NCI-H1436 (cell line): ENCODE measurements around the gene HSDL1.

Source experiments
- DNase-seq: peaks from one replicate; lab custom pipeline; 2025; lab: John Stamatoyannopoulos, UW

HSDL1 gene

DNA sequence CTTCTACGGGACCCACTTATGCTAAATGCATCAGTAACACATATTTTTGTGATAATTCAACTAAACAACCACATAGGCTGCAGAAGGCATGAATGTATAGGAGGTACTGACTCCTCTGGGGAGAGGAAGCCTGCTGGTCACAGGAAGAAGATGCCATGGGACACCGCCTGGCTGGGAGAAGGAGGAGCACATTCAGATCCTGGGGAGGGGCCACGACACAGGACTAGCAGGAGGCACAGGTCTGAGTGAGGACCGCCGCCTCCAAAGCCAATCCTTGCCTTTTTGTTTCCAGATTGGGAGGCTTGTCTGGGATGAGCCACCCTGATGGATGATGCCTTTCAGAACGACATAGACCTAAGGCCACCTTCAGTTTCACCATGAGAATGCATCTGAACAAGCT, 62.9 kb downstream of the HSDL1 start:
- DNase-seq = no peak

DNA sequence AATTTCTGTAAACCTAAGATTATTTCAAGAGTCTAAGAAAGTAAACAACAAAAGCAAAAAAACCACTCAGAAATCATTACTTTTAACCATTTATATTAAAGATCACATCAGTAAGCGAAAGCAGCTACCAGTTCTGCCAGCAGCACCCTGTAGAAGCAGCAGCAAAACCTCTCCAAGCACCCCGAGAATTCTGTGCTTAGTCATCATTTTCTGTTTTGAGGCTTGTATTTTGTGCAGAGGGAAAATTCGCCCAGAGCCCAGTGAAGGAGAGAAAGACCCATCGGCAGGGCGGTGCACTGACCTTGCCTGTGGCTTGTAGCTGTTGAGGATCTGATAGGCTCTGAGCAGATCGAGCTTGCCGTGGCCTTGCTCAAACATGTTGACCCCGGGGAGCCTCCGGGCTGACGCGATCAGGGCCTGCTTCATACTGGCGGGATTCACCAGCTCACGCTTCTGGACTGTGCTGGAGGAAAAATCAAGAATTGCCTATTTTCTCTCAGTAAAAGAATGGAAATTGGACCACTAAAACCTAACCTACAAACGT, 63.5 kb downstream of the HSDL1 start:
- DNase-seq = no peak

DNA sequence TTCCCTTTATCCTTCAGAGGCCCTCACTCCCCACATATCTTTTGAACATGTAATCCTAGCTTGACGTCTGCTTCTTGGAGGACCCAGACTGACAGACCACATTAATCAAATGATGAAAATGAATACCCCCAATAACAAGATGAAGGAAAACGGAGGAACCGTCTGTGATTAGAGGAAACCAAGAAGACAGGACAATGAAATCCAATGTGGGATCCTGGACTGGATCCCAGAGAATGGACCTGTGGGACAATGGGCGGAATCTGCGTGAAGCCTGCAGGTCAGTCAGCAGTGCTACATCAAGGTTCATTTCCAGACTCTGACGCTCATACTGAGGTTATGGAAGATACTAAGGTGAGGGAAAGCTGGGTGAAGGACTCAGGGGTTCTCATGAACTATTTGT, 64.2 kb downstream of the HSDL1 start:
- DNase-seq = no peak

DNA sequence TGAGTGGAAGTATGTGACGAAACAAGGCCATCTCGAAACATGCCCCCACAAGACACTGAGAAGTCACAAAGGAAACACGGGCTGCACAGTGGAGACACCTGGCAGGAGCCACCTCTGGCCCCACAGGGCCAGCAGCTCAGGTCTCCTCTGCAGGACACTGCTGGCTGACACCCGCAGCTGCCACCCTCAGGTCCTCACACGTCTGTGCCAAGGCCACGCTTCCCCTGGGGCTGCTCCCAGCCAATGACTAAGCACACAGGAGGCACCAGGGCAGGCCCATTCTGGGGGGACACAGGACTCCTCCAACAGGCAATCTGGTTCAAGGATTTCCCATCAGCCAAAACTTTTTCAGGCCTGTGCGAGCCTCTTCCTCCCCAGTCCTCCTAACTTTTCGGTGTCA, 64.6 kb downstream of the HSDL1 start:
- DNase-seq = no peak

DNA sequence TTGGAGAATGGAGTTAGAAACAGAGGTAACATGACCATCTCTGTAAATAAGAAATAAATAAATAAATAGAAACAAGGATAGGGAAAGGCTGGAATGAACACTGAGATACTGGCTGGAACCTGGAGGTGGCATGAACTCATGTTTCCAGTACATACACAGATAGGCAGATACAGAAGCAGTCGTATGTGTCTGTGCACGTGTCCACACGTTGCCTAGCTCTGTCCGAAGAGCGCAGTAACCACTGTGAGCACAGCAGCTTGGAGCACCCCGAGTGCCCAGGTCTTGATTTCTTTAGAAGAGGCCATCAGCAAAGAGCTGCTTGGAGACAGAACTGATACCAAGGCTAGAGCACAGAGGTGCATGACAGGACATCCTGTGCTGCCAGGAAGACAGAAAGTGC, 65.3 kb downstream of the HSDL1 start:
- no peak for DNase-seq

DNA sequence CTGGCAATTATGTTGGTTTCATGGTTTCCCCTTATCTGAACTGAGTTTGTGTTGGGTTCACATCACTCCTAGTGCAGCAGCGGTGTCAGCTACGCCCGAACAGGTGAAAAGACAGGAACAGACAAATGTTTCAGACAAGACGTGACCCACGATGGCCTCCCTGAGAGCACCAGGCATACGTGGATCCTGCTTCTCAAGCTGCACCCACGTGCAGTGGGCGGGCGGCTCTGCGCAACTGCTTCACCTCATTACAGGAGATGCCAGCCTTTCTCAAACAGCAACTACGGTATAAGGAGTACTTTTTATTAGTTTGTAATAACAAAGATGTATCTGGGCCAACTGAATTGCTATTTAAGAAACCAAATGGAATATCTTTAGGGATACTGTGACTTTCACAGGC, 69.6 kb downstream of the HSDL1 start:
- no peak for DNase-seq

DNA sequence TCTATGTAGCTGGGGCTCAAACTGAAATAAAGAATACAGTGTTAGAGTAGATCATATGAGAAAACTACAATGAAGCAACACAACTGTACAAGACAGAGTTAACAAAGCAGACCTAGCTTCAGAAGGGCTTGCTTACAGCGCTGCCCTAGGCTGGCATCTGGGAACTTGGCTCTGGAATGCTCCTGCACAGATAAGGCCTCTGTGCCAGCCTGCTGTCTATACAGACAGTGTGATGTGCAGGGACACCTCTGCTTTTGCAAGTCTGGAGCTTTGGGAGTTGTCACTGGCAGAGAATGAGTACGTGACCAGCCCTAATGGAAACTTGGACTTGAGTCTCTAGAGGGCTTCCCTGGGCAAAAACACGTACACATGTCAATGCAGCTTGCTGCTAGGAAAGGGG, 70.3 kb downstream of the HSDL1 start:
- no peak for DNase-seq
